Neural progenitor cell (in vitro differentiated cells): Measurements from ENCODE around the gene BTBD9. TPM values are rescaled to one million over a fixed set of nuclear protein-coding genes. Genes with fewer than 3 reads are reported as not detected.

Source experiments
- DNase-seq: peaks from one replicate; pipeline ENCODE4 v3.0.0-alpha.2; 2016; ENCODE audit warnings: low spot score
- H2AFZ ChIP-seq: fragments of 200-600 bp; sonication (generic); replicated peaks from 2 replicates; pipeline ENCODE4 v1.6.1; 2016; ENCODE audit warnings: antibody characterized with exemption
- H3F3A ChIP-seq: fragments of 200-600 bp; sonication (generic); 2 replicates; pipeline ENCODE4 v1.6.1; 2016; ENCODE audit warnings: antibody characterized with exemption, low read depth
- H3K27ac ChIP-seq: fragments of 200-600 bp; sonication (generic); 2 replicates; pipeline ENCODE4 v1.5.1; 2016; ENCODE audit warnings: mild to moderate bottlenecking
- H3K27me3 ChIP-seq: fragments of 200-600 bp; sonication (generic); 2 replicates; pipeline ENCODE4 v1.6.1; 2016; ENCODE audit warnings: mild to moderate bottlenecking, moderate library complexity
- H3K36me3 ChIP-seq: fragments of 200-600 bp; sonication (generic); 2 replicates; pipeline ENCODE4 v1.5.1; 2016
- H3K4me1 ChIP-seq: fragments of 200-600 bp; sonication (generic); 2 replicates; pipeline ENCODE4 v1.6.1; 2016; ENCODE audit warnings: mixed run types
- H3K4me2 ChIP-seq: fragments of 200-600 bp; sonication (generic); 2 replicates; pipeline ENCODE4 v1.6.1; 2016
- H3K4me3 ChIP-seq: fragments of 200-600 bp; sonication (generic); 2 replicates; pipeline ENCODE4 v1.5.1; 2016
- H3K79me2 ChIP-seq: fragments of 200-600 bp; sonication (generic); 2 replicates; pipeline ENCODE4 v1.6.1; 2016; ENCODE audit warnings: low read depth
- H3K9ac ChIP-seq: fragments of 200-600 bp; sonication (generic); 2 replicates; pipeline ENCODE4 v1.6.1; 2016
- H3K9me3 ChIP-seq: fragments of 200-600 bp; sonication (generic); 2 replicates; pipeline ENCODE4 v1.5.1; 2016; ENCODE audit warnings: low read depth
- H4K20me1 ChIP-seq: fragments of 200-600 bp; sonication (generic); 2 replicates; pipeline ENCODE4 v1.6.1; 2016; ENCODE audit warnings: low read depth
- H3K27ac Mint-ChIP-seq: 3 replicates; pipeline ENCODE4 v1.8.0; 2021; ENCODE audit warnings: mixed read lengths
- H3K27me3 Mint-ChIP-seq: 2 replicates; pipeline ENCODE4 v1.8.0; 2022; ENCODE audit warnings: low read depth, mild to moderate bottlenecking, inconsistent platforms, moderate library complexity, mixed read lengths; ENCODE audit not compliant: insufficient read depth
- H3K36me3 Mint-ChIP-seq: 3 replicates; pipeline ENCODE4 v1.8.0; 2021; ENCODE audit warnings: mixed read lengths
- H3K4me1 Mint-ChIP-seq: 3 replicates; pipeline ENCODE4 v1.8.0; 2021; ENCODE audit warnings: mixed read lengths
- H3K4me3 Mint-ChIP-seq: 3 replicates; pipeline ENCODE4 v1.8.0; 2021; ENCODE audit warnings: mild to moderate bottlenecking, moderate library complexity, mixed read lengths
- H3K9me3 Mint-ChIP-seq: 3 replicates; pipeline ENCODE4 v1.8.0; 2020; ENCODE audit warnings: mixed read lengths
- EZH2 ChIP-seq: fragments of 200-600 bp; sonication (generic); IDR thresholded peaks from 2 replicates; pipeline ENCODE4 v1.6.1; 2017; ENCODE audit warnings: antibody characterized with exemption, mild to moderate bottlenecking, moderate library complexity
- EZH2phosphoT487 ChIP-seq: fragments of 200-600 bp; sonication (generic); IDR thresholded peaks from 2 replicates; pipeline ENCODE4 v1.6.1; 2017; ENCODE audit warnings: antibody characterized with exemption
- total RNA-seq: library from RNA; depleted of rRNA; stranded (reverse); fragments of >200 nt; gene quantifications from 2 replicates; pipeline ENCODE4 v1.2.3, GENCODE V29; 2015; ENCODE audit warnings: low replicate concordance
- TF ChIP-seq, protein P1 (sequence below): fragments of 200-600 bp; sonication (generic); IDR thresholded peaks from 2 replicates; pipeline ENCODE4 v1.5.1; 2017; ENCODE audit warnings: antibody characterized with exemption, mild to moderate bottlenecking

Gene BTBD9
- total RNA-seq, 1 donor from 2014 or later, result 16.9 TPM

DNA sequence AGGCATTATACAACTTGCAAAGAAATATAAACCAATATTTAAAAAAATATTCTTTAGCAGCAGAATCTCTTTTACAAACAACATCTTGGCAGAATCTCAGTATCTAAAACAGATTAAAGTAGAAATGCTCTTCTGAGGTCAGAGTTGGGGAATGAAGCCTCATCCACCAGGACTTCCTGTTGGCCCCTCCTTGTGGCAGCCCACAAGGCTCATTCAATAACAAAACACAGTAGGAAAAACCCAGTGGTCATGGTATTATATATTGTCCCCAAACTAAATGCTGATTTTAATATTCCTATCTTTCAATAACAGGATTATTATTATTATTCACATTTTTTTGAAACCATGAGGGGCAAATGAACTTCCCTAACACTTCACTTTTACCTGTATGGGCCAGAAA, 368.6 kb downstream of the BTBD9 start:
- no peak overlapping the region for H3K9ac ChIP-seq
- no peaks in the 10 kb centered on the region for H4K20me1 ChIP-seq
- no peak for DNase-seq
- TF ChIP-seq EZH2phosphoT487 (no peak), EZH2 (no peak)
- TF ChIP-seq, protein P1, sequence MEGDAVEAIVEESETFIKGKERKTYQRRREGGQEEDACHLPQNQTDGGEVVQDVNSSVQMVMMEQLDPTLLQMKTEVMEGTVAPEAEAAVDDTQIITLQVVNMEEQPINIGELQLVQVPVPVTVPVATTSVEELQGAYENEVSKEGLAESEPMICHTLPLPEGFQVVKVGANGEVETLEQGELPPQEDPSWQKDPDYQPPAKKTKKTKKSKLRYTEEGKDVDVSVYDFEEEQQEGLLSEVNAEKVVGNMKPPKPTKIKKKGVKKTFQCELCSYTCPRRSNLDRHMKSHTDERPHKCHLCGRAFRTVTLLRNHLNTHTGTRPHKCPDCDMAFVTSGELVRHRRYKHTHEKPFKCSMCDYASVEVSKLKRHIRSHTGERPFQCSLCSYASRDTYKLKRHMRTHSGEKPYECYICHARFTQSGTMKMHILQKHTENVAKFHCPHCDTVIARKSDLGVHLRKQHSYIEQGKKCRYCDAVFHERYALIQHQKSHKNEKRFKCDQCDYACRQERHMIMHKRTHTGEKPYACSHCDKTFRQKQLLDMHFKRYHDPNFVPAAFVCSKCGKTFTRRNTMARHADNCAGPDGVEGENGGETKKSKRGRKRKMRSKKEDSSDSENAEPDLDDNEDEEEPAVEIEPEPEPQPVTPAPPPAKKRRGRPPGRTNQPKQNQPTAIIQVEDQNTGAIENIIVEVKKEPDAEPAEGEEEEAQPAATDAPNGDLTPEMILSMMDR, result no peak
- H3K27me3 ChIP-seq, result no peaks in the 10 kb centered on the region
- no peak overlapping the region for H3K4me3 Mint-ChIP-seq
- no peak overlapping the region for H3K4me3 ChIP-seq
- H3K79me2 ChIP-seq, result no peaks in the 10 kb centered on the region
- no peak overlapping the region for H3K27ac Mint-ChIP-seq
- no peak overlapping the region for H3K4me2 ChIP-seq
- no peaks in the 10 kb centered on the region for H3K36me3 Mint-ChIP-seq
- H3K36me3 ChIP-seq, result no peaks in the 10 kb centered on the region
- H3K27ac ChIP-seq, result no peak overlapping the region
- H3K9me3 ChIP-seq, result no peaks in the 10 kb centered on the region
- peaks cover 50% of the 10 kb centered on the region for H3K4me1 ChIP-seq
- peaks cover 11% of the 10 kb centered on the region for H3F3A ChIP-seq
- no peak overlapping the region for H2AFZ ChIP-seq
- H3K9me3 Mint-ChIP-seq, result no peaks in the 10 kb centered on the region
- H3K4me1 Mint-ChIP-seq, result peaks cover 53% of the 10 kb centered on the region
- H3K27me3 Mint-ChIP-seq, result peaks cover 2% of the 10 kb centered on the region

DNA sequence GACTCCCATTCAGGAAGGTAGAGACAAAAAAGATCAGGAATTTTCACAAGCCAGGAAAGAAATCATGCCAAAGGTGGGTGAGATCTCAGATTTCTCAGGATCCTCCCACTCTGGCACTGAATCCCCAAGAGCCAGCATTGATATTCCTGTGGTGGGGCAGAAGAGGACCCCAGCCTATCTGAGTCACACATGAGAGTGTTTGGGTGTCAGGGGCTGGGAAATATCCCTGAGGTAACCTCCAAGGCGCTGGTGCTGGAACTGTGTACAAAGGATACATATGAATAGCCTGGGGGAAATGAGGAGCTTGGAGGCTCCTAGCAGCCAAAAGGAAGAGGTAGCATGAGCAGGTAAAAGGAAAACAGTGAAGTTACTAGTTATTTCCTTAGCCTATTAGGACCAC, 369.4 kb downstream of the BTBD9 start:
- no peaks in the 10 kb centered on the region for H3K79me2 ChIP-seq
- peaks cover 2% of the 10 kb centered on the region for H3K27me3 Mint-ChIP-seq
- no peaks in the 10 kb centered on the region for H4K20me1 ChIP-seq
- H3K4me2 ChIP-seq, result no peak overlapping the region
- no peak for DNase-seq
- no peak overlapping the region for H3K9ac ChIP-seq
- peaks cover 50% of the 10 kb centered on the region for H3K4me1 ChIP-seq
- no peak overlapping the region for H3K27ac ChIP-seq
- H3K9me3 ChIP-seq, result no peaks in the 10 kb centered on the region
- no peak overlapping the region for H2AFZ ChIP-seq
- no peak overlapping the region for H3K4me3 Mint-ChIP-seq
- H3F3A ChIP-seq, result peaks cover 11% of the 10 kb centered on the region
- H3K27ac Mint-ChIP-seq, result no peak overlapping the region
- no peaks in the 10 kb centered on the region for H3K9me3 Mint-ChIP-seq
- H3K4me3 ChIP-seq, result no peak overlapping the region
- H3K36me3 ChIP-seq, result no peaks in the 10 kb centered on the region
- H3K27me3 ChIP-seq, result no peaks in the 10 kb centered on the region
- TF ChIP-seq EZH2phosphoT487, result no peak
- TF ChIP-seq, protein P1, result no peak
- TF ChIP-seq EZH2, result no peak
- peaks cover 53% of the 10 kb centered on the region for H3K4me1 Mint-ChIP-seq
- H3K36me3 Mint-ChIP-seq, result no peaks in the 10 kb centered on the region

DNA sequence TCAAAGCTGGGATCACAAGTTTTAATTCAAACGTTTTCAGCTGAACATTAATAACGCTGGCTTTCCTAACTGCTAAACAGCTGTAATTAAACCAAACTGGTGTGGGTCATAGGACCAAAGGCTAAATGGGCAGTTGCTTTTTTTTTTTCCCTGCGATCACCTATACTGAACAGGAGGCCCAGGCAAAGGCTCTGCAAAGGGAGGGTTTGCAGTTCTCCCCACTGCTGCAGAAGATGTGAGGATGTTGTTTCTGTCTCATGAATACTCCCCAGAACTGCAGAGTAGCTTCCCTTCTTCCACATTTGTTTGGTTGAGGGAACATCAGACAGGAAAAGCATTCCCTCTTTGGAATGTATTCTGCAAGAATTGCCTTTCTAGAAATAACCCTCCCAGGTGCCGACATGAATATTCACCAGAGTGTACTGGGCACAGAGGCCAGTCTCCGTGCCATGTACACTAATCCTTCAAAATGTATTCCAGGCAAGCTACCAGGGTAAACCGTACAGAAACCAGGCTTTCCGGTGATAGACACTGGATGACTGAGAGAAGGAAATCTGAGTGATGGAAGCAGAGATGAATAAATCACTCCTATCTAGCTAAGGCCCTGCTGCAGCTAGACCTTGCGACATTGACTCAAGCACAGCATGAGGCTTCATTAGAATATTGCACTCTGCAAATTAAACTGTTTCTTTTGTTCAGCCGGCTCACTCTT, 370.1 kb downstream of the BTBD9 start:
- H3K4me2 ChIP-seq, result no peak overlapping the region
- H3K36me3 ChIP-seq, result no peaks in the 10 kb centered on the region
- no peak for DNase-seq
- peaks cover 58% of the 10 kb centered on the region for H3K4me1 Mint-ChIP-seq
- no peaks in the 10 kb centered on the region for H4K20me1 ChIP-seq
- no peaks in the 10 kb centered on the region for H3K27me3 ChIP-seq
- no peaks in the 10 kb centered on the region for H3K9me3 ChIP-seq
- no peak overlapping the region for H3K27ac Mint-ChIP-seq
- no peaks in the 10 kb centered on the region for H3K9me3 Mint-ChIP-seq
- no peak overlapping the region for H2AFZ ChIP-seq
- H3K4me1 ChIP-seq, result peaks cover 55% of the 10 kb centered on the region
- H3K36me3 Mint-ChIP-seq, result no peaks in the 10 kb centered on the region
- no peak overlapping the region for H3K4me3 ChIP-seq
- H3F3A ChIP-seq, result peaks cover 16% of the 10 kb centered on the region
- no peak for TF ChIP-seq EZH2phosphoT487
- TF ChIP-seq, protein P1, result no peak
- TF ChIP-seq EZH2, result no peak
- no peaks in the 10 kb centered on the region for H3K79me2 ChIP-seq
- no peak overlapping the region for H3K27ac ChIP-seq
- H3K9ac ChIP-seq, result no peak overlapping the region
- H3K27me3 Mint-ChIP-seq, result peaks cover 2% of the 10 kb centered on the region
- H3K4me3 Mint-ChIP-seq, result no peak overlapping the region
